HG03025 (cell line): ENCODE data around the gene KBTBD13.
"Not testable (repeated sequence)": the region's sequence is repeated elsewhere in the genome, so short reads cannot be mapped to it uniquely, and the experiment has no call there.

ENCODE experiments used
- ATAC-seq: cut with Tn5 transposase; IDR thresholded peaks from one replicate; pipeline ENCODE4 v1.9.1; 2021; ENCODE audit warnings: mild to moderate bottlenecking, moderate library complexity; ENCODE audit not compliant: unreplicated experiment, low FRiP score

KBTBD13 gene

DNA sequence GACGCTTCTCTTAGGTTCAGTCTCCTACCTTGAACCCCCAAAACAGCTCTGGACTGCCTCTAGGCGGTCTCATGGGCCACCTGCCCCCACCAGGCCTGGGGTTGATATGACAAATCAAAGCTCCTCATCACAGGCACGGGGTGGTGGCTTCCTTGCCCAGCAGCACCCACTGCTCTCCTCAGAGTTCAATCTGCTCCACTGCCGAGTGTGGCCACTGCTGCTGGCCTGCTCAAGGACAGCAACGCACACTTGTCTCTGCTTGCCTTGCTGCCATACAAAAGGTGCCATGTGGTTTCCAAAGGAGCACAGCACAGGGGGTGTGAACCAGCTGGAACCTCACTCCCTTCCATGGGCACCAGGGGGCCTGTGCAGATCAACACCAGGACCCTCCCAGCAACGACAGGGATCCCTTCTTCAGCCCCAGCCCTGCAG, 10.2 kb downstream of the KBTBD13 start:
- no peak for ATAC-seq

GRCh38 chr15:65087411-65087810, 10.9 kb downstream of the KBTBD13 start:
- no peak for ATAC-seq

DNA sequence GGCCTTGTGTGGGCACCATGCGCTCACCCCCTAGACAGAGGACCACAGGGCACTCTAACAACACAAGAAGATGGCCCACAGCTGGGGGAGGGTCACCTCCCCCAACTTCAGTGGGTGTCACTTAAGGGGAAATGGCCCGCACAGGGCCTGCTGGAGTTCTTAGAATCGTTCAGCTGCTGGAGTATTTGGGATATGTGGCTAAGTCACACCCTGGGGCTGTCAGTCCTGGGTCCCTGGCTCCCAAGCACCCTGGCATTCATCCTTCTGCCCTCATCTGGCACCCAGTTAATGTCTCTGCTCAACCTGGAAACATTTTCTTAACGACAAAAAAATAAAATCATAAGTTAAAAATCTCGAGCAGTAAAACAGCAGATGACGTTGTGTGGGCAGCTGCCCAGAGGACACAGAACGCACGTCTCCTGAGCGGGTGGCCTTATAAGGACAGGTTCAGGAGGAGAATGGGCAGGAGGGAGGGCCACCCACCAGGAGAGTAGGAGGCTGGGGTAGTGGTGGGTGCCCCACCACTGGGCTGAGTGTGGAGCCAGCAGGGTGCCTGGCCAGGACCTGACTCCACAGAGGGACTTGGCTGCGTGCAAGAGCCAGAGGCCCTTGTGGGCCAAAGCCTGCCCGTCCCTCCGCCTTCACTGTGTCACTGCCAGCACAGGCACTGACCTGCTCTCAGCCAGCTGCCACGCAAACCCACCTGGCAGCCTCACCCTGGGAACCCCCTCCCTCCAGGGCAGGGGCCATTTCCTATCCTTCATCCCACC, 11.5 kb downstream of the KBTBD13 start:
- ATAC-seq, result no peak

- ATAC-seq, result no peak
Measured at GRCh38 chr15:65088643-65089021, 12.1 kb downstream of the KBTBD13 start.

GRCh38 chr15:65089206-65089824, 12.8 kb downstream of the KBTBD13 start:
- no peak for ATAC-seq

DNA sequence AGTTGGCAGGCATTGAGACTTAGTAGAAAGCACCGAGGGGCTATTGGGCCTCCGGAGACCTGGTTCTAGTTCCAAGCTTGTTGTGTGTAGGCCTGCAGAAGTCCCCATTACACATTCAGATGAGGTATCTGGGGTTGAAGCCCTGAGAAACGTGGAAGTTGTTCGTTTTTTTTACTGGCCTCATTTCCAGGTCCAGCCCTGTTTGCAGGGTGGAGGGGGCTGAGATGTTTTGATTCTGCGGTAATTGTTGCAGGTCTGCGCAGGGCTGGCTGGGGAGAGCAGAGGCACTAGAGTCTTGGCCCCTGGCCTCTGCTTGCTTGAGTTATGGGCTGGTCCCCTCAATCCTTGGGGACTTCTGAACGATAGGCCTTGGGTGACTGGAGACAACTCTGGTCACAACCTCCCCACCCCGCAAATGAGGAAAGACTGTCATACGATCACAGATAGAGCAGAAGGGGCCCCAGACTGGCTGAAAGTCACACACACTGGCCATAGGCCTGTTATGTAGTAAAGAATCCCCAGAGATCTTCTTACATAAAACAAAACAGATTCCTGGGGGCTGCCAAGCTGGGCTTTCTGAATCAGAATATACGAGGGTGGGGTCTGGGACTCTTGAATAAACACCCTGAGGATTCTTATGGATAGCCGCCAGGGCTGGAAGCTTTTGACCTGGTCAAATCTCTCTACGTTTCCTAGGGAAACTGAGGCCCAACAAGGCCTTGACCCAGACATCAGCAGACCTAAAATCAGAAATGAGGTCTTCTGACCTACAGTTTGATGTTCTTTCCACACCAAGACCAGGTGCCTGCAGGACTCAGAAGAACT, 15.6 kb downstream of the KBTBD13 start:
- no peak for ATAC-seq

DNA sequence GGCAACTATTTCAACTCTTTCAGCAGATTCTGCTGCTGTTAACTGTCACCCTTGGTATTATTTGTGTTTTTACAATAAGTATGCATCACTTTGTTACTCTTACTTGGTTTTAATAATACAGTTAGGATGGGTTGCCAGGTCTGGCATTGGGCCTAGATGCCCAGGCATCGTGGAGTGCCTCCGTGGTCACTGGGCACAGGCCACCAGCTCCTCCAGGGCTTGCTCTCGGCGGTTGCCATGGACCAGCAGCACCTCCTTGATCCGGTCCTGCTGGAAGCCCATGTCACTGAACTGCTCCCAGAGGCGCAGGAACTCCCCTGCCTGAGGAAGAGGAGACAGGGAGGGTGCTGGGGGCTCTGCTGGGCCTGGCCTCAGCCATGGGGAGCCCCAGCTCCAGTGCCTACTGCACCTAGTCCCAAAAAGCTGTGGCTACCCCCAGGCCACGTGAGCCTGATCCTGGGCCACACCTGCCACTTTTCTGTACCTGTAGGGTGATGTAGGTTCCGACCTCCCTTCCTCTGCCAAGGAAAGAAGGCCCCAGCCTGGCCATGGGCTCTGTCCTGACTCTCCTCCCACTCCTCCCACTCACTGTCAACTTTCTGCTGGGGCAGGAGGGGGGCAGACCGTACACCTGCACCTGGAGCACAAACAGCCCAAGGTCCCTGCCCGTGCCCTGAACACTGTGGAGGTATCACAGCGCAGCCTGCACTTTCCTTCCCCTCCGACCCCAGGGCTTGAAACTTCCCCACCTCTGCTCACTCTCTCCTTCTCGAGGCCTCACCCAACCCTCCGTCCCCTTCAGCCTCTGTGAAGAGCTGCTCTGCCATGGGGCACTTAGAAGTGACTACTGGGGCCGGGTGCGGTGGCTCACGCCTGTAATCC, 16.6 kb downstream of the KBTBD13 start:
- no peak for ATAC-seq

DNA sequence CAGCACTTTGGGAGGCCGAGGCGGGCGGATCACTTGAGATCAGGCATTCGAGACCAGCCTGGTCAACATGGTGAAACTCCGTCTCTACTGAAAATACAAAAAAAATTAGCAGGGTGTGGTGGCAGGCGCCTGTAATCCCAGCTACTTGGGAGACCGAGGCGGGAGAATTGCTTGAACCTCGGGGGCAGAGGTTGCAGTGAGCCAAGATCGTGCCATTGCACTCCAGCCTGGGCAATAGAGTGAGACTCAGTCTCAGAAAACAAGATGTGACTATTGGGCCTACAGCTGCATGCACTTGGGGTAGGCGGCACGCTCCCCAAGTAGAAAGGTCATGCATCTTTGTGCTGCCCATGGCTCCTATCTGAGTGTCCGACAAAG, 17.2 kb downstream of the KBTBD13 start:
- not testable (repeated sequence) for ATAC-seq

DNA sequence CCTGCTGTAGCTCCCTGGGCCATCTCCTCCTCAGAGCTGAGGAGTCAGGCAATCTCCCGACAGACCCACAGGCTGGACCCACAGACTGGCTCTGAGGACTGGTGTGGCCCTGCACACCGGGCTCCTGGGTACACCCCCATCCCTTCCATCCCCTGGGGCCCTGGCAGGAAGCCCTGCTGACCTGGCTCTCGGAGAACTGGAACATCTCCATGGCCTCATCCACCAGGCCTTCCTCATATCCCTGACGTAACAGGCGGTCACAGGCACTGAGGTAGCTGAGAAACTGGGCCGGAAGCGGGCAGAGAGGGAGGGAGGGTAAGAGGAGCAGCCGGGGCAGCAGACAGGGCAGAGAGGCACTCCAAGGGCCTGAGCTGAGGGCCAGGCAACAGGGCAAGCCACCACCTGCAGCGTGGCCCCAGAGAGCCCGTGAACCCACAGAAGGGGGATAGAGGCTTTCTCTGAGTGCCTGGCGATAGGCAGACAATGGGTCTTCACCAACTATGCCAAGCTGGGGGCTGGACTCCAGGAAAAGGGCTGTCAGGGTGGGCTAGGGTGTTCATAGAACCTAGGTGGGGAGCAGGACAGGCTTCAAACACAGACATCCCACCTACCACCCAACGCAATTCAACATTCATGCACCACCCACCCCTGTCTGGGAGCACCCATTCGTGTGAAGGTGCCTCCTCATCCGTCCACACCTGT, 17.9 kb downstream of the KBTBD13 start:
- no peak for ATAC-seq

GRCh38 chr15:65095011-65095746, 18.6 kb downstream of the KBTBD13 start:
- ATAC-seq, result no peak

GRCh38 chr15:65095747-65096104, 19.2 kb downstream of the KBTBD13 start:
- ATAC-seq, result no peak

- ATAC-seq, result no peak
Measured at GRCh38 chr15:65096481-65097385, 20.2 kb downstream of the KBTBD13 start.

DNA sequence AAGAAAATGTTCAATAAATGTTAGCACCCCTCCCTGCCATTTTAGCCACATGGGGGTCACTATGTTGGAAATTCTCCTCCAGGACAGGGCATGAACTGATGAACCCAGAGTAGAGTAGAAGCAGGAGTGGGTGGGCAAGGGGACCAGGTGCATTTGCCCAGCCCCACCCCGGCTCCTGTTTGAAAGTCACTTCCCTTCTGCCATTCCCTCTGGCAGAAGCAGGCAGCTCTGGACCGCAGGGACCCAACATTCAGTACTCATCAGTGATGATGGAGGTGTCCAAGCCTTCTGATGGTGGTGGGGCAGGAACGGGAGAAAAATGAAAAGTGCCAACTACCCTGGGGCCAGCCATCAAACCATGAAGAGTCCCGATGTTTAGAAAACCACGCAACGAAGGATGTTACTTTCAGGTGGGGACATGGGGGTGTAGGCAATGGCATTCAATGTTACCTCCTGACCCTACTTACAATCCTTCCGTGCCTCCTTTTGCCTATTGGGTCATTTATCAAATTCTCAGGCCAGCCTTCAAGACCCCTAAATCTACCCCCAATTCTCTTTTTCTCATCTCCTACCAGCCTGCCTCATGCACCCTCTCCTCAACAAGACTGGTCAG, 21.2 kb downstream of the KBTBD13 start:
- ATAC-seq, result no peak

DNA sequence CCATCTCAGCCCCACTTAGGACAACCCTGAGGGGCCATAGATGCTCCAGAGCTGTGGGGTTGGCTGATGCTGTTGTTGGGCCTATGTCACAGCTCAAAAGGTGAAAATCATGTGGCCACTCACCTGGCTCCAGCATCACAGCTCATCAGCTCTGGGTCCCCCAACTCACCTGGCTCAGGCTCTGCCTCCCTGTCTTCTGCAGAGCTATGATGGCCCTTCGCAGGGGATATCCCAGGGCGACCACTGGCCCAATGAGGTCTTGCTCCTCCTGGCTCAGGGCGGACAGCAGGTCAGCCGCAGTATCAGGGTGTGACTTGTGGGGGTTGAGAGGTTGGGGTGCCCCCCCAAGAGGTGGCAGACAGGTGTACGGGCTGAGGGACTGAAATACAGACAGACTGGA, 22.8 kb downstream of the KBTBD13 start:
- ATAC-seq, result no peak

- ATAC-seq, result not testable (repeated sequence)
Measured at GRCh38 chr15:65099801-65100200, 23.3 kb downstream of the KBTBD13 start.

DNA sequence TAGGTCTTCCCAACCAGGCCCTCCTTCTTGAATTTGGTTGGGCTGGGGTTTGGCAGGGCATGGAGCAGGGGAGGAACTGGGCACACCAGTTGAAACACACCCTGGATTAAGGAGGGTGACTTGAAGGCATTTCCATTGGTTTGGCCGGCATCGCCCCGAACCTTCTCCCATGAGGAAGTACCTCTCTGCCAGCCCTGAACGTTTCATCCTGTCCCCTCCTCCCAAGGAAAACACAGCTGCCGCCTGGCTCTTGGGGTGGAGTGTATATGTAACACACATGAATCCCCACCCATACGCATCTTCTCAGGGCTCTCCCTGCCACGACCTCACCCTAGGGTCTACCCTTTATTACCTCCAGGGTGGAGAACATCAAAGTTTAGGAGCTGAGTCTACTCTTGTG, 23.9 kb downstream of the KBTBD13 start:
- ATAC-seq, result no peak

GRCh38 chr15:65101411-65101890, 24.9 kb downstream of the KBTBD13 start:
- ATAC-seq, result no peak
